K562 (cell line): ENCODE measurements around the gene KLHL22. TPM values are rescaled to one million over a fixed set of nuclear protein-coding genes. Genes with fewer than 3 reads are reported as not detected.
A peak's percentile ranks its signal among the peaks of the same experiment; 100 is the strongest.

Experiments
- CSDE1 ChIP-seq, 2 experiments: fragments of 450-650 bp; IDR thresholded peaks; 2 replicates each; pipeline ENCODE4 v1.6.1; 2016; ENCODE audit warnings: mild to moderate bottlenecking in 1 of 2
- CXXC5 ChIP-seq: fragments of 250-450 bp; sonication (Bioruptor Pico); IDR thresholded peaks from 2 replicates; pipeline ENCODE4 v1.8.0; 2022; ENCODE audit warnings: inconsistent platforms, mild to moderate bottlenecking, moderate library complexity
- ILK ChIP-seq: fragments of 450-650 bp; IDR thresholded peaks from 2 replicates; pipeline ENCODE4 v1.6.1; 2016; ENCODE audit warnings: missing genetic modification characterization, low read depth, mild to moderate bottlenecking, missing compliant biosample characterization, moderate library complexity, borderline replicate concordance
- MYC ChIP-seq, 2 experiments: fragments of 250-450 bp in 1 of 2; sonication (Bioruptor Pico) in 1 of 2; IDR thresholded peaks; 2 replicates each; pipeline versions ENCODE4 v1.5.1 to v1.6.1; 2012 to 2021; ENCODE audit warnings: low read depth in 2 of 2, borderline replicate concordance in 1 of 2, improper control_type of control experiment in 1 of 2, low read length in 1 of 2, mild to moderate bottlenecking in 1 of 2, moderate library complexity in 1 of 2
- NFIC ChIP-seq: fragments of 450-650 bp; IDR thresholded peaks from 2 replicates; pipeline ENCODE4 v1.6.1; 2017; ENCODE audit warnings: mild to moderate bottlenecking, inconsistent platforms
- WHSC1 ChIP-seq: IDR thresholded peaks from one replicate; pipeline ENCODE4 v1.6.1; 2012; ENCODE audit warnings: low read length, control low read depth, inconsistent platforms
- ZNF696 ChIP-seq: fragments of 250-450 bp; sonication (Bioruptor Pico); conservative IDR thresholded peaks from 2 replicates; pipeline ENCODE4 v1.4.0; 2020; ENCODE audit warnings: mild to moderate bottlenecking, moderate library complexity
- ZNF77 ChIP-seq: fragments of 250-450 bp; sonication (Bioruptor Pico); IDR thresholded peaks from 2 replicates; pipeline ENCODE4 v1.5.0; 2020
- polyA plus RNA-seq, 8 experiments: library from polyadenylated mRNA; depleted of rRNA in 4 of 8; stranded (reverse) in 5 of 8; unstranded in 3 of 8; fragments of >200 nt; fragmentation: Nextera tagmentation in 2 of 8; fragmentation: Illumina TruSeq in 1 of 8; extraction: Ambion mirVana in 2 of 8; extraction: Trizol in 1 of 8; gene quantifications; 2 replicates each; pipeline versions ENCODE4 v1.2.1 to v1.2.3, GENCODE V29; 2011 to 2014; ENCODE audit warnings: inconsistent platforms in 1 of 8, missing spikeins in 1 of 8
- total RNA-seq, 7 experiments: library from RNA; depleted of rRNA in 6 of 7; stranded (reverse); fragments of >200 nt in 6 of 7; fragmentation: Illumina TruSeq in 2 of 7; extraction: Trizol in 2 of 7; gene quantifications; 2 replicates each; pipeline versions ENCODE4 v1.2.1 to v1.2.3, GENCODE V29; 2011 to 2021; ENCODE audit warnings: low replicate concordance in 1 of 7
- TF ChIP-seq, protein P1 (sequence below): fragments of 250-450 bp; sonication (Bioruptor Pico); IDR thresholded peaks from 2 replicates; pipeline ENCODE4 v1.5.0; 2020; ENCODE audit warnings: mild to moderate bottlenecking, borderline replicate concordance
- TF ChIP-seq, protein P2 (sequence below): fragments of 450-650 bp; IDR thresholded peaks from 2 replicates; pipeline ENCODE4 v1.6.1; 2017; ENCODE audit warnings: mild to moderate bottlenecking, moderate library complexity
- TF ChIP-seq, protein P3 (sequence below): fragments of 250-450 bp; sonication (Bioruptor Pico); IDR thresholded peaks from 2 replicates; pipeline ENCODE4 v1.5.0; 2022; ENCODE audit warnings: mild to moderate bottlenecking
- TF ChIP-seq, protein P4 (sequence below): sonication (generic); formaldehyde crosslinking; IDR thresholded peaks from 2 replicates; pipeline ENCODE4 v1.8.0; 2022; ENCODE audit warnings: mild to moderate bottlenecking, missing genetic modification reagents
- TF ChIP-seq, protein P5 (sequence below): fragments of 150-350 bp; IDR thresholded peaks from 2 replicates; pipeline ENCODE4 v1.6.1; 2014; ENCODE audit warnings: low read depth, mild to moderate bottlenecking, low read length, borderline replicate concordance
- TF ChIP-seq, protein P6 (sequence below): fragments of 250-450 bp; sonication (Bioruptor Pico); IDR thresholded peaks from 2 replicates; pipeline ENCODE4 v1.4.0; 2020; ENCODE audit warnings: mild to moderate bottlenecking

KLHL22 gene
- total and polyA plus RNA-seq, 9 of the 15 experiments (the other 6 are each of a cell fraction or from before 2014, with no cell fraction given), result 1.3 to 25.6 (median 15.2) TPM

DNA sequence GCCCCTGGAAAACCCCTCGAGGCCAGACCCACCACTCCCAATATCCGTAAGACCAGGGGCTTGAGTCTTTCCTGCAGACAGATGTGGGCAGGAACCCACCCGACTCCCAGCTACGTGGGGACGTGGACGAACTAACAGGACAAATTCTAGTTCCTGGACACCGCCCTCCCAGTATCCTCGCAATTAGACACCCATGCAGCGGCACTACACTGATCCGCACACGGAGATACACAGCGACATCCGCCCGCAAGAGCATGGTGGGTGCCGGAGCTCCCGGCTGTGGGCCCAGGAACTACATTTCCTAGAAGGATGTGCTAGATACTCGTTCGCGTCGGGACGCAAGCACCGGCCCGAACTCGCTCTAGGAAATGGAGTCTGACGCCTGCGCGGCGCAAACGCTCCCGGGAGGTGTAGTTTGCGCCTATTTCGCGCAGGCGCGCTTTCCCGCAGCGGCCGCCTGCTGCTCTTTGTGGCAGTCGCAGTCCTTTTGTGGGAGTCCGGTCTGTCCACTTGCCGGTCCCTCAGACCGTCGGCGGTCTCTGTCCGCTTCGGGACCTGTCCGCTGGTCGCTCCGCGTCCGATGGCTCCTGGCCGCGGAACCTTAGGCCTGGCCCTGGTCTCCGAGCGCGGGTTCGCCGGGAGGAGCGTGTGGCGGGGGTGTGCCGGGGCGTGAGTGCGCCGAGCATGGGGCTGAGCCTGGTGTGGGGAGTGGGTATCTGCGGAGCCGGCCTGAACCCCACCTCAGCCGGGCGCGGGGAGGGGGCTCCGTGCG lies 101.7 kb downstream of the KLHL22 start, which contains the start of gene ZNF74 (continued):
- TF ChIP-seq WHSC1 (peak; percentile 89), NFIC (no peak), CXXC5 (CRISPR knock-in tag) (peak; percentile 100), ZNF696 (CRISPR knock-in tag) (no peak), ILK (no peak), ZNF77 (CRISPR knock-in tag) (peak; percentile 89; the same call in 1 of the 2 replicates), MYC (IDR thresholded peaks at IDR 0.05; ENCODE audit: low read depth, low read length) (peak; percentile 91), MYC (CRISPR knock-in tag; IDR thresholded peaks at IDR 0.05; ENCODE audit: borderline replicate concordance, low read depth) (peak; percentile 90; the same call in 1 of the 2 replicates), CSDE1 (IDR thresholded peaks at IDR 0.05) (no peak)
- TF ChIP-seq, protein P1, sequence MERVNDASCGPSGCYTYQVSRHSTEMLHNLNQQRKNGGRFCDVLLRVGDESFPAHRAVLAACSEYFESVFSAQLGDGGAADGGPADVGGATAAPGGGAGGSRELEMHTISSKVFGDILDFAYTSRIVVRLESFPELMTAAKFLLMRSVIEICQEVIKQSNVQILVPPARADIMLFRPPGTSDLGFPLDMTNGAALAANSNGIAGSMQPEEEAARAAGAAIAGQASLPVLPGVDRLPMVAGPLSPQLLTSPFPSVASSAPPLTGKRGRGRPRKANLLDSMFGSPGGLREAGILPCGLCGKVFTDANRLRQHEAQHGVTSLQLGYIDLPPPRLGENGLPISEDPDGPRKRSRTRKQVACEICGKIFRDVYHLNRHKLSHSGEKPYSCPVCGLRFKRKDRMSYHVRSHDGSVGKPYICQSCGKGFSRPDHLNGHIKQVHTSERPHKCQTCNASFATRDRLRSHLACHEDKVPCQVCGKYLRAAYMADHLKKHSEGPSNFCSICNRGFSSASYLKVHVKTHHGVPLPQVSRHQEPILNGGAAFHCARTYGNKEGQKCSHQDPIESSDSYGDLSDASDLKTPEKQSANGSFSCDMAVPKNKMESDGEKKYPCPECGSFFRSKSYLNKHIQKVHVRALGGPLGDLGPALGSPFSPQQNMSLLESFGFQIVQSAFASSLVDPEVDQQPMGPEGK (CRISPR knock-in tag), result peak; percentile 6; the same call in 1 of the 2 replicates
- TF ChIP-seq, protein P2, sequence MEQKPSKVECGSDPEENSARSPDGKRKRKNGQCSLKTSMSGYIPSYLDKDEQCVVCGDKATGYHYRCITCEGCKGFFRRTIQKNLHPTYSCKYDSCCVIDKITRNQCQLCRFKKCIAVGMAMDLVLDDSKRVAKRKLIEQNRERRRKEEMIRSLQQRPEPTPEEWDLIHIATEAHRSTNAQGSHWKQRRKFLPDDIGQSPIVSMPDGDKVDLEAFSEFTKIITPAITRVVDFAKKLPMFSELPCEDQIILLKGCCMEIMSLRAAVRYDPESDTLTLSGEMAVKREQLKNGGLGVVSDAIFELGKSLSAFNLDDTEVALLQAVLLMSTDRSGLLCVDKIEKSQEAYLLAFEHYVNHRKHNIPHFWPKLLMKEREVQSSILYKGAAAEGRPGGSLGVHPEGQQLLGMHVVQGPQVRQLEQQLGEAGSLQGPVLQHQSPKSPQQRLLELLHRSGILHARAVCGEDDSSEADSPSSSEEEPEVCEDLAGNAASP, result no peak
- TF ChIP-seq, protein P3, sequence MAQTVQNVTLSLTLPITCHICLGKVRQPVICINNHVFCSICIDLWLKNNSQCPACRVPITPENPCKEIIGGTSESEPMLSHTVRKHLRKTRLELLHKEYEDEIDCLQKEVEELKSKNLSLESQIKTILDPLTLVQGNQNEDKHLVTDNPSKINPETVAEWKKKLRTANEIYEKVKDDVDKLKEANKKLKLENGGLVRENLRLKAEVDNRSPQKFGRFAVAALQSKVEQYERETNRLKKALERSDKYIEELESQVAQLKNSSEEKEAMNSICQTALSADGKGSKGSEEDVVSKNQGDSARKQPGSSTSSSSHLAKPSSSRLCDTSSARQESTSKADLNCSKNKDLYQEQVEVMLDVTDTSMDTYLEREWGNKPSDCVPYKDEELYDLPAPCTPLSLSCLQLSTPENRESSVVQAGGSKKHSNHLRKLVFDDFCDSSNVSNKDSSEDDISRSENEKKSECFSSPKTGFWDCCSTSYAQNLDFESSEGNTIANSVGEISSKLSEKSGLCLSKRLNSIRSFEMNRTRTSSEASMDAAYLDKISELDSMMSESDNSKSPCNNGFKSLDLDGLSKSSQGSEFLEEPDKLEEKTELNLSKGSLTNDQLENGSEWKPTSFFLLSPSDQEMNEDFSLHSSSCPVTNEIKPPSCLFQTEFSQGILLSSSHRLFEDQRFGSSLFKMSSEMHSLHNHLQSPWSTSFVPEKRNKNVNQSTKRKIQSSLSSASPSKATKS (CRISPR knock-in tag), result peak; percentile 27; the same call in 1 of the 2 replicates
- TF ChIP-seq, protein P4, sequence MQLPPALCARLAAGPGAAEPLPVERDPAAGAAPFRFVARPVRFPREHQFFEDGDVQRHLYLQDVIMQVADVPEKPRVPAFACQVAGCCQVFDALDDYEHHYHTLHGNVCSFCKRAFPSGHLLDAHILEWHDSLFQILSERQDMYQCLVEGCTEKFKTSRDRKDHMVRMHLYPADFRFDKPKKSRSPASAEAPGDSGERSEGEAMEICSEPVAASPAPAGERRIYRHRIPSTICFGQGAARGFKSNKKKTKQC (CRISPR knock-in tag), result no peak
- TF ChIP-seq, protein P5, sequence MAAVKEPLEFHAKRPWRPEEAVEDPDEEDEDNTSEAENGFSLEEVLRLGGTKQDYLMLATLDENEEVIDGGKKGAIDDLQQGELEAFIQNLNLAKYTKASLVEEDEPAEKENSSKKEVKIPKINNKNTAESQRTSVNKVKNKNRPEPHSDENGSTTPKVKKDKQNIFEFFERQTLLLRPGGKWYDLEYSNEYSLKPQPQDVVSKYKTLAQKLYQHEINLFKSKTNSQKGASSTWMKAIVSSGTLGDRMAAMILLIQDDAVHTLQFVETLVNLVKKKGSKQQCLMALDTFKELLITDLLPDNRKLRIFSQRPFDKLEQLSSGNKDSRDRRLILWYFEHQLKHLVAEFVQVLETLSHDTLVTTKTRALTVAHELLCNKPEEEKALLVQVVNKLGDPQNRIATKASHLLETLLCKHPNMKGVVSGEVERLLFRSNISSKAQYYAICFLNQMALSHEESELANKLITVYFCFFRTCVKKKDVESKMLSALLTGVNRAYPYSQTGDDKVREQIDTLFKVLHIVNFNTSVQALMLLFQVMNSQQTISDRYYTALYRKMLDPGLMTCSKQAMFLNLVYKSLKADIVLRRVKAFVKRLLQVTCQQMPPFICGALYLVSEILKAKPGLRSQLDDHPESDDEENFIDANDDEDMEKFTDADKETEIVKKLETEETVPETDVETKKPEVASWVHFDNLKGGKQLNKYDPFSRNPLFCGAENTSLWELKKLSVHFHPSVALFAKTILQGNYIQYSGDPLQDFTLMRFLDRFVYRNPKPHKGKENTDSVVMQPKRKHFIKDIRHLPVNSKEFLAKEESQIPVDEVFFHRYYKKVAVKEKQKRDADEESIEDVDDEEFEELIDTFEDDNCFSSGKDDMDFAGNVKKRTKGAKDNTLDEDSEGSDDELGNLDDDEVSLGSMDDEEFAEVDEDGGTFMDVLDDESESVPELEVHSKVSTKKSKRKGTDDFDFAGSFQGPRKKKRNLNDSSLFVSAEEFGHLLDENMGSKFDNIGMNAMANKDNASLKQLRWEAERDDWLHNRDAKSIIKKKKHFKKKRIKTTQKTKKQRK, result 0 out of 2 replicates have a peak, but pooled peaks have one; percentile 46
- TF ChIP-seq, protein P6, sequence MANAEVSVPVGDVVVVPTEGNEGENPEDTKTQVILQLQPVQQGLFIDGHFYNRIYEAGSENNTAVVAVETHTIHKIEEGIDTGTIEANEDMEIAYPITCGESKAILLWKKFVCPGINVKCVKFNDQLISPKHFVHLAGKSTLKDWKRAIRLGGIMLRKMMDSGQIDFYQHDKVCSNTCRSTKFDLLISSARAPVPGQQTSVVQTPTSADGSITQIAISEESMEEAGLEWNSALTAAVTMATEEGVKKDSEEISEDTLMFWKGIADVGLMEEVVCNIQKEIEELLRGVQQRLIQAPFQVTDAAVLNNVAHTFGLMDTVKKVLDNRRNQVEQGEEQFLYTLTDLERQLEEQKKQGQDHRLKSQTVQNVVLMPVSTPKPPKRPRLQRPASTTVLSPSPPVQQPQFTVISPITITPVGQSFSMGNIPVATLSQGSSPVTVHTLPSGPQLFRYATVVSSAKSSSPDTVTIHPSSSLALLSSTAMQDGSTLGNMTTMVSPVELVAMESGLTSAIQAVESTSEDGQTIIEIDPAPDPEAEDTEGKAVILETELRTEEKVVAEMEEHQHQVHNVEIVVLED (CRISPR knock-in tag), result peak; percentile 100
